ENCODE data around the gene TWIST1. TPM values are rescaled to one million over a fixed set of nuclear protein-coding genes. Genes with fewer than 3 reads are reported as not detected.

The TWIST1 gene
- total RNA-seq, 1 donor from 2014 or later = 5.7 TPM

DNA sequence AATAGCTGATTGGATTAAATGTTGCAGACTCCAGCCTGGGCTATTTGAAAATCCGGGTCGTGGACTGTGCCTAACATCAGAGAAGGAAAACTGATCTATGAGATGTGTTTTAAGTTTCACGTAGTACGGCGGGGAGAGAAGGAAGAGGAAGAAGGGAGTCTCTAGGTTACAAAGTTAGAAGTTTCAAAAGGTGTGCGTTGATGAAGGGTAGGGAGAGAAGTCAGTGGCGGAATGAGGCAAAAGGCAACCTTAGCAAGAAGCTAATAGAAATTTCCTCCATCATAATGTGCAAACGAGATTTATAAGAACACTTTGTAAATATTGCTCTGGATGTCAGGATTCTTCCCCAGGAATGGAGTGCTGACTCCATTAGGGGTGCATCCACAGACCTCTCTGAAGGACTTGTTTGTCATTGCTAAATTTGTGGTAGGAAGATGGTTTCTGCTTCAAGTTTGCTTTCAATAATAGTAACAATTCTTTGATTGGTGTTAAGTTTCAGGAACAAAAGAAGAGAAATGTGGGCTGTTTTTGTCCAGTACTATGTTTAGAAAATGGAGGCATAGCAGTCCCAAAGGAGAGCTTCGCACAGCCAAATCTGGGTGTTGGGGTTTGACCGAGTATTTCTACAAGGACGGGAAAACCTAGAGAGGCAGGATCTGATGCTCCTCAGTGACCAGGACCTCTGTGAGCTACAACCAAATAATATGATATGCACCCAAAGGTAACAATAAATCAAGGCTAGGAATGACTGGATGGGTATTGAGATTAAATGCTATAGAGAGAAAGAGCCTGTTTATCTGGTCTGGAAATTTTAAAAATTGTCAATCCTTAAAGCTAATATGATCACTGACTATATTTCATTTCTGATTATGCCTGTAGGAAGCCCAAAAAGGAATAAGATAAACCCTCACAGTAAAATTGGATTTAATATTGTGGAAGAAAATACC is 8.2 kb downstream of the TWIST1 start:
- DNase-seq (ENCODE audit: low read depth) (no peak), FAIRE-seq (no peak)
- no peak overlapping the region for H3K4me3 ChIP-seq (ENCODE audit: insufficient read depth, low read depth, low read length)
- no peaks in the 10 kb centered on the region for H3K9me3 ChIP-seq (ENCODE audit: insufficient read depth, low read depth, low read length)
- peak overlapping the region; percentile 93 for H3K4me2 ChIP-seq (ENCODE audit: low read length)
- peaks cover 9% of the 10 kb centered on the region for H3K9me3 Mint-ChIP-seq (ENCODE audit: unreplicated experiment)
- H3K4me1 Mint-ChIP-seq (ENCODE audit: low read depth, unreplicated experiment) = peaks cover 14% of the 10 kb centered on the region
- H3K4me3 Mint-ChIP-seq (ENCODE audit: unreplicated experiment) = peak overlapping the region; percentile 11
- no peak overlapping the region for H3K27ac ChIP-seq (ENCODE audit: low read depth, low read length)
- no peaks in the 10 kb centered on the region for H3K36me3 ChIP-seq (ENCODE audit: insufficient read depth, low read length)
- H3K9ac ChIP-seq (ENCODE audit: low read length) = peak overlapping the region; percentile 79
- no peak for TF ChIP-seq CTCF (IDR thresholded peaks at IDR 0.05; ENCODE audit: insufficient read depth, low read depth, low read length)
- no peak overlapping the region for H2AFZ ChIP-seq (ENCODE audit: low read depth, low read length)
- peaks cover 25% of the 10 kb centered on the region for H3K27me3 ChIP-seq (ENCODE audit: insufficient read depth, low read length)
- peaks cover 10% of the 10 kb centered on the region for H3K79me2 ChIP-seq (ENCODE audit: insufficient read depth, low read length)
- H3K27me3 Mint-ChIP-seq (ENCODE audit: low read depth, unreplicated experiment) = peaks cover 95% of the 10 kb centered on the region
- peaks cover 4% of the 10 kb centered on the region for H4K20me1 ChIP-seq (ENCODE audit: insufficient read depth, low read length)
- H3K27ac Mint-ChIP-seq (ENCODE audit: unreplicated experiment) = no peak overlapping the region
- H3K4me1 ChIP-seq (ENCODE audit: insufficient read depth, low read length) = peaks cover 42% of the 10 kb centered on the region
- no peaks in the 10 kb centered on the region for H3K36me3 Mint-ChIP-seq (ENCODE audit: low read depth, unreplicated experiment)

GRCh38 chr7:19107356-19108146 is 9.9 kb downstream of the TWIST1 start:
- no peaks in the 10 kb centered on the region for H3K79me2 ChIP-seq (ENCODE audit: insufficient read depth, low read length)

More at GRCh38 chr7:19107356-19108146, 9.9 kb downstream of the TWIST1 start:
- Histone ChIP-seq H4K20me1 (ENCODE audit: insufficient read depth, low read length) (no peaks in the 10 kb centered on the region), H3K27me3 (ENCODE audit: insufficient read depth, low read length) (peaks cover 25% of the 10 kb centered on the region), H3K9ac (ENCODE audit: low read length) (peak overlapping the region; percentile 79), H3K4me1 (ENCODE audit: insufficient read depth, low read length) (peaks cover 32% of the 10 kb centered on the region), H2AFZ (ENCODE audit: low read depth, low read length) (peak overlapping the region; percentile 84), H3K4me2 (ENCODE audit: low read length) (peak overlapping the region; percentile 93), H3K36me3 (ENCODE audit: insufficient read depth, low read length) (no peaks in the 10 kb centered on the region), H3K4me3 (ENCODE audit: insufficient read depth, low read depth, low read length) (peak overlapping the region; percentile 64), H3K9me3 (ENCODE audit: insufficient read depth, low read depth, low read length) (no peaks in the 10 kb centered on the region), H3K27ac (ENCODE audit: low read depth, low read length) (peak overlapping the region; percentile 49)
- peak overlapping the region; percentile 84 for H3K4me3 Mint-ChIP-seq (ENCODE audit: unreplicated experiment)
- peak overlapping the region; percentile 79 for H3K27ac Mint-ChIP-seq (ENCODE audit: unreplicated experiment)
- TF ChIP-seq EZH2 (IDR thresholded peaks at IDR 0.05; ENCODE audit: insufficient read depth, low read length) (peak; percentile 33), CTCF (IDR thresholded peaks at IDR 0.05; ENCODE audit: insufficient read depth, low read depth, low read length) (no peak)
- H3K9me3 Mint-ChIP-seq (ENCODE audit: unreplicated experiment) = peaks cover 9% of the 10 kb centered on the region
- H3K36me3 Mint-ChIP-seq (ENCODE audit: low read depth, unreplicated experiment) = no peaks in the 10 kb centered on the region
- H3K4me1 Mint-ChIP-seq (ENCODE audit: low read depth, unreplicated experiment) = peaks cover 14% of the 10 kb centered on the region
- peaks cover 91% of the 10 kb centered on the region for H3K27me3 Mint-ChIP-seq (ENCODE audit: low read depth, unreplicated experiment)
- DNase-seq (ENCODE audit: low read depth) (peak; percentile 59), FAIRE-seq (no peak)

All from astrocyte (in vitro differentiated cells and primary cell).